ENCODE measurements around the gene DDX60.

DNA sequence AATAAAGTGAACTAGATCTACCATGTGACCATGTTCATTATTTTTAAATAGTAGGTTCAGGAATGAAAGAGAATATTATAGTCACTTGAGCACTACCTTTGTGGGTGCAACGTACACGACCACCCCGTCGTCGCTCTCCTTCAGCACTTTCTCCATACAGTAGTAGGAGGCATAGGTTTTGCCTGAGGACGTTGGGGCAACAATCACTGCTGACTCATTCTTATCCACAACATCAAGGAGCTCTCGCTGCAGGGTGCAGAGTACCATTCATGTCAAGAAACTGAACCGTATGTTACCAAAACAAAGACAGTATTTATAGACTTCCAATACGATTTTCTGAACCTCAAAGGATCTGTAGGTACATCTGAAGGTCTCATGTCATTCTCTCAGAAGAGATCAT, 44.7 kb downstream of the DDX60 start:
- TF ChIP-seq EZH2phosphoT487 (IDR thresholded peaks at IDR 0.05; ENCODE audit: borderline replicate concordance, low read depth, low read length) = no peak
- TF ChIP-seq, protein P1, sequence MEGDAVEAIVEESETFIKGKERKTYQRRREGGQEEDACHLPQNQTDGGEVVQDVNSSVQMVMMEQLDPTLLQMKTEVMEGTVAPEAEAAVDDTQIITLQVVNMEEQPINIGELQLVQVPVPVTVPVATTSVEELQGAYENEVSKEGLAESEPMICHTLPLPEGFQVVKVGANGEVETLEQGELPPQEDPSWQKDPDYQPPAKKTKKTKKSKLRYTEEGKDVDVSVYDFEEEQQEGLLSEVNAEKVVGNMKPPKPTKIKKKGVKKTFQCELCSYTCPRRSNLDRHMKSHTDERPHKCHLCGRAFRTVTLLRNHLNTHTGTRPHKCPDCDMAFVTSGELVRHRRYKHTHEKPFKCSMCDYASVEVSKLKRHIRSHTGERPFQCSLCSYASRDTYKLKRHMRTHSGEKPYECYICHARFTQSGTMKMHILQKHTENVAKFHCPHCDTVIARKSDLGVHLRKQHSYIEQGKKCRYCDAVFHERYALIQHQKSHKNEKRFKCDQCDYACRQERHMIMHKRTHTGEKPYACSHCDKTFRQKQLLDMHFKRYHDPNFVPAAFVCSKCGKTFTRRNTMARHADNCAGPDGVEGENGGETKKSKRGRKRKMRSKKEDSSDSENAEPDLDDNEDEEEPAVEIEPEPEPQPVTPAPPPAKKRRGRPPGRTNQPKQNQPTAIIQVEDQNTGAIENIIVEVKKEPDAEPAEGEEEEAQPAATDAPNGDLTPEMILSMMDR (conservative IDR thresholded peaks at IDR 0.05; ENCODE audit: low read length) = no peak
